Breast epithelium (tissue), 4 donors: Measurements from ENCODE around the gene SNPH. TPM values are rescaled to one million over a fixed set of nuclear protein-coding genes. Genes with fewer than 3 reads are reported as not detected.

Source experiments
- DNase-seq, 2 donors: peaks; one replicate each; pipeline ENCODE4 v3.0.0-alpha.2; 2019; ENCODE audit warnings: low spot score in 2 of 2
- H3K27ac ChIP-seq, 2 donors: fragments of 200-600 bp; sonication (generic) in 1 of 2; one replicate each; pipeline ENCODE4 v1.5.1; 2016 to 2019; ENCODE audit warnings: mild to moderate bottlenecking in 1 of 2
- H3K27me3 ChIP-seq, 2 donors: fragments of 200-600 bp; sonication (generic) in 1 of 2; one replicate each; pipeline versions ENCODE4 v1.5.1 to v1.6.0; 2017 to 2019; ENCODE audit warnings: control low read depth in 1 of 2, mild to moderate bottlenecking in 1 of 2
- H3K36me3 ChIP-seq: fragments of 200-600 bp; one replicate; pipeline ENCODE4 v1.5.1; 2019
- H3K4me1 ChIP-seq, 2 donors: fragments of 200-600 bp; sonication (generic); one replicate each; pipeline ENCODE4 v1.5.1; 2016 to 2019; ENCODE audit warnings: control low read depth in 1 of 2
- H3K4me3 ChIP-seq, 3 donors: fragments of 200-600 bp; sonication (generic); 1 replicate in 2 of 3; 2 replicates in 1 of 3; pipeline ENCODE4 v1.5.1; 2016 to 2019; ENCODE audit warnings: mild to moderate bottlenecking in 3 of 3, moderate library complexity in 2 of 3
- H3K9me3 ChIP-seq, 2 donors: fragments of 200-600 bp; sonication (generic) in 1 of 2; one replicate each; pipeline ENCODE4 v1.5.1; 2016 to 2019; ENCODE audit warnings: control low read depth in 1 of 2
- CTCF ChIP-seq, 3 donors: fragments of 450-650 bp; IDR thresholded peaks; one replicate each; pipeline ENCODE4 v1.5.1; 2016 to 2017; ENCODE audit warnings: antibody characterized with exemption in 3 of 3, mild to moderate bottlenecking in 3 of 3, moderate library complexity in 3 of 3
- POLR2A ChIP-seq: fragments of 450-650 bp; IDR thresholded peaks from one replicate; pipeline ENCODE4 v1.6.1; 2016; ENCODE audit warnings: antibody characterized with exemption, mild to moderate bottlenecking, moderate library complexity
- POLR2AphosphoS5 ChIP-seq, 3 donors: sonication (generic); formaldehyde crosslinking; IDR thresholded peaks; one replicate each; pipeline ENCODE4 v1.6.1; 2017; ENCODE audit warnings: antibody characterized with exemption in 3 of 3
- intact Hi-C: fragments of 100-400 bp; cut with DNase I; formaldehyde crosslinking; loops from one replicate; pipeline ENCODE4 v1.15.1; 2023; ENCODE audit warnings: low total_unique reads
- total RNA-seq, 3 donors: library from RNA; depleted of rRNA; stranded (reverse); fragments of >200 nt; gene quantifications; one replicate each; pipeline ENCODE4 v1.1.0, GENCODE V29; 2016

The SNPH gene
- total RNA-seq, 3 donors from 2014 or later, result 2.3 to 4.0 (median 3.5) TPM

GRCh38 chr20:1332749-1333300 is 66.7 kb downstream of the SNPH start:
- TF ChIP-seq CTCF (IDR thresholded peaks at IDR 0.05), result no peak
- no peak for TF ChIP-seq POLR2A
- TF ChIP-seq POLR2AphosphoS5 (IDR thresholded peaks at IDR 0.05), result no peak
- no peaks in the 10 kb centered on the region for H3K9me3 ChIP-seq
- H3K36me3 ChIP-seq, result no peaks in the 10 kb centered on the region
- peaks cover 0 to 10% of the 10 kb centered on the region in 2 donors for H3K4me1 ChIP-seq
- intact Hi-C loops, result no loop called here
- DNase-seq, result no peak
- no peak overlapping the region for H3K4me3 ChIP-seq
- H3K27ac ChIP-seq, result peak overlapping the region in 1 of 2 donors; percentile 27
- H3K27me3 ChIP-seq, result no peaks in the 10 kb centered on the region

DNA sequence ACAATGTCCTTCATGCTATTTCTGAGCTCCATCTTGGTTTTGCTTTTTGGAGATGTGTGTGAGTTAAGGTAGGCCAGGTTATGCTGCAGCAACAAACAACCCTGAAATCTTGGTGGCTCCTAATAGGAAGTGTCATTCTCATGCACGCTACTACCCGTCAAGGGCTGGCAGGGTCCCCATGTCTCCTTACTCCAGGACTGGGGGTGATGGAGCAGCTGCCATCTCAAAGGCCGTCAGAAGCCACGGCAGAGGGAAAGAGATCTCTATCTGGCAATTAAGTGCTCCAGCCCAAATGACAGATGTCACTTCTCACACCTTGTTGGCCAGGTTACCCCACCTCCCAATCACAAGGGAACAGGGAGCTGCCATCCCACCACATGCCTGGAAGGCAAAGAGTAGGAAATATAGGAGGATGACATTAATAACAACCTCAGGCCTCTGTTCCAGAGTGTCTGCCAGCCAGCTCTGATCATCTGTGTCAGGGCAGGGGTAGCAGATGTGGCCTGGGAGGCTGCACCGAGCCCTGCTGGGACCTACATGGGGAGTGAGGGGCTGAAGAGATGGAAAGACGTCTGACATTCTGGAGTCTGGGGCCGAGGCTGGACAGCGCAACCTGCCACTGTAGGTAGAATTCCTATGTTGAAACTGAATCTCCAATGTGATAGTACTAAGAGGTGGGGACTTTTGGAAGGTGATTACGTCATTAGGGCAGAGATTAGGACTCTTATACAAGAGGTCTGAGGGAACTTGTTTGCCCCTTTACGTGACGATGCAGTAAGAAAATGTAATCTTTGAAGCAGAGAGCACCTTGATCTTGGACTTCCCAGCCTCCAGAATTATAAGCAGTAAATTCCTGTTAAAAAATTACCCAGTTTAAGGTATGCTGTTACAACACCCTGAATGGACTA is 67.6 kb downstream of the SNPH start:
- Histone ChIP-seq H3K4me1 (peaks cover 0 to 1% of the 10 kb centered on the region in 2 donors), H3K4me3 (no peak overlapping the region), H3K27ac (no peak overlapping the region), H3K36me3 (no peaks in the 10 kb centered on the region), H3K9me3 (no peaks in the 10 kb centered on the region), H3K27me3 (no peaks in the 10 kb centered on the region)
- peak in 1 of 2 donors; percentile 10 for DNase-seq
- intact Hi-C loops, result no loop called here
- TF ChIP-seq CTCF (IDR thresholded peaks at IDR 0.05), result no peak
- no peak for TF ChIP-seq POLR2AphosphoS5 (IDR thresholded peaks at IDR 0.05)
- TF ChIP-seq POLR2A, result no peak

- intact Hi-C loops, result no loop called here
- no peak for TF ChIP-seq CTCF (IDR thresholded peaks at IDR 0.05)
- no peak for TF ChIP-seq POLR2AphosphoS5 (IDR thresholded peaks at IDR 0.05)
- no peak for TF ChIP-seq POLR2A
- H3K27me3 ChIP-seq, result no peaks in the 10 kb centered on the region
- H3K36me3 ChIP-seq, result no peaks in the 10 kb centered on the region
- DNase-seq, result no peak
- H3K4me1 ChIP-seq, result no peaks in the 10 kb centered on the region
- H3K27ac ChIP-seq, result peak overlapping the region in 1 of 2 donors; percentile 5
- H3K9me3 ChIP-seq, result no peaks in the 10 kb centered on the region
- no peak overlapping the region for H3K4me3 ChIP-seq
Observed at GRCh38 chr20:1334370-1334731, 68.3 kb downstream of the SNPH start.

DNA sequence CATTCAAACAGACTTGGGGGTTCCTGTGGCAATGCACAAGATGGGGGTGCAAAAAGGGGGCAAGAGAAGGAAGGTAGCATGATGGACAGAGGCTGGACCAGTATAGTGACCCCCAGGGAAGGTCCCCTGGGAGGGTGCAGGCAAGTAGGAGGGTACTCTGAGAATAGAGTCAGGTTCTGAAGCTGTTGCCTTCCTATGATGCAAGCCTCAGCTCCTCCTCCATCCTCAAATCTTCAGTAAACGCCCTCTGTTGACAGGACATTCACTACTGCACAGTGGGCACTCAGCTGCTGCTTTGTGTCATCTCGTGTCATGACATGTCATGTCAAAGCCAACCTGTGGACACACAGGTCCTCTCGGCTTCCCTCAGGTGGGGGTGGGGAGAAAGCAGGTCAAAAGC is 68.7 kb downstream of the SNPH start:
- peak in 1 of 2 donors; percentile 5 for DNase-seq
- H3K36me3 ChIP-seq, result no peaks in the 10 kb centered on the region
- no peaks in the 10 kb centered on the region for H3K4me1 ChIP-seq
- no peaks in the 10 kb centered on the region for H3K9me3 ChIP-seq
- peak overlapping the region in 1 of 2 donors; percentile 5 for H3K27ac ChIP-seq
- intact Hi-C loops, result no loop called here
- no peak for TF ChIP-seq CTCF (IDR thresholded peaks at IDR 0.05)
- TF ChIP-seq POLR2AphosphoS5 (IDR thresholded peaks at IDR 0.05), result no peak
- H3K4me3 ChIP-seq, result no peak overlapping the region
- H3K27me3 ChIP-seq, result no peaks in the 10 kb centered on the region

GRCh38 chr20:1335961-1336698 is 70.0 kb downstream of the SNPH start:
- Histone ChIP-seq H3K27ac (peak overlapping the region; percentile 49 to 71), H3K36me3 (no peaks in the 10 kb centered on the region), H3K9me3 (no peaks in the 10 kb centered on the region), H3K4me3 (no peak overlapping the region), H3K27me3 (no peaks in the 10 kb centered on the region), H3K4me1 (no peaks in the 10 kb centered on the region)
- intact Hi-C loops, result no loop called here
- no peak for TF ChIP-seq POLR2A
- DNase-seq, result no peak
